GM21381 (cell line): Measurements from ENCODE around the gene ANKS1A.
"Not testable (repeated sequence)": the region's sequence is repeated elsewhere in the genome, so short reads cannot be mapped to it uniquely, and the experiment has no call there.

Experiments
- ATAC-seq: cut with Tn5 transposase; IDR thresholded peaks from one replicate; pipeline ENCODE4 v1.9.1; 2021; ENCODE audit warnings: mild to moderate bottlenecking, moderate library complexity; ENCODE audit not compliant: unreplicated experiment

Gene ANKS1A

DNA sequence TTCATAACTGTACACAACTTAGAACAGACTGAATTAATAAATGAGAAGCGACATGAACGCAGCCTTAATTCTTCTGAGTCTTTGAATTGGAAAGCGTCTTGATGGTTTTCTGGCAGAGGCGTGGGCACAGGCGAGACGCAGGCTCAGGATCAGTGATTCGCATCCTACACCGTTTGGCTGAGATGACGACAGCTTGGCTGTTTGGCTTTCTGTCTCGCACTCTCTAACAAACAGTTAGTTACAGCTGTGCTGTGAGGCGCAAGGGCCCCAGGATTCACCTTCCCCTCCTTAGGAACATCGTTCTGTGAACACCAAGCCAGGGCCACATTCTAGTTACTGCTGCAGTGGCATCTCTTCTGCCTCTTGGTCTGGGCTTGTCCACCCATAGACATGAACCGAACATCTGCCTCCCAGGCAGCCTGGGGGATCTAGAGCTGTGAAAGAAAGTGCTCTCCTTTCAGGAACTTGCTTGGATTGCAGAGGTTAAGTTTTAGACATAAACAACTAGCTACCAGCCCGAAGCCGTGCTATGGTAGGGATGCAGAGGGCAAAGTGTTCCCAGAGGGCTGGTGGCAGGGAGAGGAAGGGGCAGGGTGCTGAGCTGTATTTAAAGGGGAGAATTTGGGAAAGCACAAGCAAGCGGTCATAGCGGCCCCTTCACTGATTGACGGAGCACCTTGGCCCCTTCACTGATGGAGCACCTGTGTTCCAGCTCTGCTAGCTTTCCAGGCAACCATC lies 202.5 kb downstream of the ANKS1A start:
- no peak for ATAC-seq

DNA sequence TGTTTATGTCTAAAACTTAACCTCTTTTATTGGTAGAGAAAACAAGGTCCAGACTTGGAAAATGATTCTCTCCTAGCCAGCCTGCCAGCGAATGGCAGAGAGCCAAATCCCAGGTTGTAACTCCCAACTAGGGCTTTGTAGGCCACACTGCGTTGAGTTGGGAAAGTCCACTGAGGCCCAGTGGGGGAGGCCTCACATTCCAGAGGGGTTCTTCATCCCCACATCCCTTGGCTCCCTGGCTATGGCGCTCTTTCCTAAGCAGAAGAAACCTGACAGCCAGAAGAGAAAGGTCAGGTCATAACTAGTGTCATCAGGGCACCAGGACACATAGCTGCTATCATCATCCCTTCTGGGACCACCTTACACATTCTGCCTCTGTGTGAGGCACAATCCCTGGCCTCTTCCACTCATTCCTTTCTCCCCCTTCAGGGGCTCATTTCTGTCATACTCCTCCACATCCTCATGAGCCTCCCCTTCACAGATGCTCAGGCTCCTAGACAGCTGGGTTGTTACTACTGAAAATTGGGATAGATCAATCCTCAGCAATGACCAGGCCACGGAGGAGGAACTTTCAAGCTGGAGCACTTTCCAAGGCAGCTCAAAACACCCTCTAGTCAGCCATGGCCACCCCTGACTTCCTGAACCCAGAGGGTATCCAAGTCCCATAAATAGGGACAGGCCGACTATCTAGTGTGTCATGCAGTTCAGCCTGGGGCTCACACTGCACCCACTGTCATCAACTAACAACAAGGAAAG lies 203.5 kb downstream of the ANKS1A start:
- no peak for ATAC-seq

GRCh38 chr6:35093118-35093445 lies 204.0 kb downstream of the ANKS1A start:
- ATAC-seq, result no peak

DNA sequence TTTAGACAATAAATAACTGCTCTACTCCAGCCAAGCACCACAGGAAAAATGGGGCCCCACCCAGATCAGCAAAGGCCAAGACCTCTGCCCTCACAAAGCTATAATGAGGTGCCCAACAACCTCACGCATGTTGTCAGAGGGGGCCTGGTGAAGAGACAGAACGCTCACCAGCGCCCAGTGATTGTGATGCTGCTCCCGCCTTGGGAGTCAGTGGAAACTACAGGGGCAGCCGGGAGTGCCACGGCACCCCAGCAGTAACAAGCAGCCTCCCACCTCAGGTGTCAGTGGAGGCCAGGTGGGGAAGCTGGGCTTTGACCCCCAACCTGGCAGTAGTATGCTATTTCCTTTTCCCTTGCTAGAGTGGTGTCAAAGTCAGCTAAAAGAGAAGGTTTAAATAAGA lies 204.7 kb downstream of the ANKS1A start:
- no peak for ATAC-seq

GRCh38 chr6:35094183-35094582 lies 205.1 kb downstream of the ANKS1A start:
- ATAC-seq, result no peak

GRCh38 chr6:35096129-35096862 lies 207.2 kb downstream of the ANKS1A start:
- ATAC-seq, result no peak

GRCh38 chr6:35099116-35099515 lies 210.1 kb downstream of the ANKS1A start:
- no peak for ATAC-seq

GRCh38 chr6:35105078-35105477 lies 216.0 kb downstream of the ANKS1A start:
- no peak for ATAC-seq

- ATAC-seq, result not testable (repeated sequence)
These were observed 217.0 kb downstream of the ANKS1A start for GRCh38 chr6:35106061-35106460.

GRCh38 chr6:35107208-35107607 lies 218.2 kb downstream of the ANKS1A start:
- not testable (repeated sequence) for ATAC-seq

DNA sequence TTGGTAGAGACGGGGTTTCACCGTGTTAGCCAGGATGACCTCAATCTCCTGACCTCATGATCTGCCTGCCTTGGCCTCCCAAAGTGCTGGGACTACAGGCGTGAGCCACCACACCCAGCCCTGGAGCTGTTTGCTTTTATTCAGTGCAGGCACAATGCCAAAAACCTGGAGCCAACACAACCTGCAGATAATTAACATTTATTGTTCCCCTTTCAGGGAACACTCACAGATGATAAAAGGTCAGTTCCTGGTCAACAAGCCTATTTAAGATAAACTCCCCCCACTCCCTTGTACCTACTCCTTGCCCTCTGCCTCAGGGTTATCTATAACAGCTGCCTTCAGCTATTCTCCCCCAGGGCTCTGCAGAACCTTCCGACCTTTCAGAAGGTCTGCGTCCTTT lies 218.7 kb downstream of the ANKS1A start:
- ATAC-seq, result not testable (repeated sequence)

DNA sequence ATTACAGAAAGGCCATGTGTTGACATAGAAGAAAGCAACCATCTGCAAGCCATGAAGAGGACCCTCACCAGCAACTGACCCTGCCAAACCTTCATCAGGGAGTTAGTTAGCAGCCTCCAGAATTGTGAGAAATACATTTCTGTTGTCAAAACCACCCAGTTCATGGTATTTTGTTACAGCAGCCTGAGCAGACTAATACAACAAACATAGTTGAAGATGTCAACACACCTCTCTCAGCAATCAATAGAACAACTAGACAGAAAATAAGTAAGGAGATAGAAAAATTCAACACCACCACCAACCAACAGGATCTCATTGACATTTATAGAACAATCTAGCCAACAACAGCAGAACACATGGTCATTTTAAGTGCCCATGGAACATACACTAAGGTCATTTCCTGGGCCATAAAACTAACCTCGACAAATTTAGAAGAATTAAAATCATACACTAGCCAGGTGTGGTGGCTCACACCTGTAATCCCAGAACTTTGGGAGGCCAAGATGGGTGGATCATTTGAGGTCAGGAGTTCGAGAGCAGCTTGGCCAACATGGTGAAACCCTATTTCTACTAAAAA lies 219.3 kb downstream of the ANKS1A start:
- ATAC-seq, result no peak

- no peak for ATAC-seq
These were observed 231.7 kb downstream of the ANKS1A start for GRCh38 chr6:35120746-35121145.

GRCh38 chr6:35124356-35124755 lies 235.3 kb downstream of the ANKS1A start:
- no peak for ATAC-seq

- ATAC-seq, result no peak
These were observed 239.0 kb downstream of the ANKS1A start for GRCh38 chr6:35128042-35128441.

- no peak for ATAC-seq
These were observed 239.4 kb downstream of the ANKS1A start for GRCh38 chr6:35128496-35128895.

GRCh38 chr6:35136185-35136584 lies 247.1 kb downstream of the ANKS1A start:
- no peak for ATAC-seq

GRCh38 chr6:35138191-35138590 lies 249.1 kb downstream of the ANKS1A start:
- not testable (repeated sequence) for ATAC-seq

DNA sequence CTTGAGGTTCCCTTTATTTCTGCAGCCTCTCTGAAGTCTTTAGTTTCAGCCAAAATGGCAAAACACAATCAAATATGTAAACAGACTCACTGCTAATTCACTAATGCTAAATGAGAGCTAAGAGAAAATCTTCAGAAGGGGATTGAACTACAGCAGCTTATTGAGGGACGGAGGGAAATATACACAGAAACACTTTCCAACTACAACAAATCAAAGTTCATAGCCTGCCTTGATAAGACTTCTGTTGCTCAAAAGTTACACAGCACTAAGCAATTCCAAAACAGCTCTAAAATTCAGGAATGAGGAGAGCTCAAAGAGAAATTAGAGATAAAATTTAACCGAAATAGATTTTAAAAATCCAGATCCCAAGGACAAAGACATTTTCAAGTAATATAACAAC lies 250.4 kb downstream of the ANKS1A start:
- no peak for ATAC-seq

- no peak for ATAC-seq
These were observed 251.0 kb downstream of the ANKS1A start for GRCh38 chr6:35139924-35140638.

GRCh38 chr6:35140639-35141006 lies 251.6 kb downstream of the ANKS1A start:
- no peak for ATAC-seq
